ENCODE results near the gene ERICH2.

ERICH2 gene

GRCh38 chr2:170737821-170738220 lies 32.4 kb upstream of the ERICH2 start:
- H3K4me3 ChIP-seq (ENCODE audit: low read depth, low read length) = no peak overlapping the region
- no peaks in the 10 kb centered on the region for H3K4me1 ChIP-seq (ENCODE audit: control insufficient read depth, insufficient read depth, low read length)
- ChIA-PET CTCF (interaction anchor here (0.9 to 1.3 kb wide), 2 partner anchors 15 to 328 kb away, joined by 3 to 4 read pairs; no protein-coding TSS in a partner anchor), POLR2A (no interaction called here)
- no peak overlapping the region for H3K27ac ChIP-seq (ENCODE audit: extremely low read depth, low read depth, low read length)
- H3K36me3 ChIP-seq (ENCODE audit: control insufficient read depth in 2 of 2, insufficient read depth in 1 of 2, low read length in 2 of 2) = no peaks in the 10 kb centered on the region
- H3K9me3 ChIP-seq (ENCODE audit: control insufficient read depth, insufficient read depth, low read depth, low read length) = no peaks in the 10 kb centered on the region
- TF ChIP-seq ZNF18 (tag by site-specific recombination; IDR thresholded peaks at IDR 0.05) = no peak
- no peak for TF ChIP-seq ZNF596 (tag by site-specific recombination; IDR thresholded peaks at IDR 0.05)
- no peak for TF ChIP-seq PRDM4 (tag by site-specific recombination; IDR thresholded peaks at IDR 0.05)
- TF ChIP-seq ZNF670 (tag by site-specific recombination; IDR thresholded peaks at IDR 0.05; ENCODE audit: low read depth) = no peak
- TF ChIP-seq KLF16 (tag by site-specific recombination; IDR thresholded peaks at IDR 0.05) = no peak
- TF ChIP-seq KLF17 (tag by site-specific recombination; IDR thresholded peaks at IDR 0.05) = no peak
- no peak for TF ChIP-seq ELK4 (IDR thresholded peaks at IDR 0.05; ENCODE audit: borderline replicate concordance, low read depth, low read length)
- TF ChIP-seq ZNF146 (tag by site-specific recombination; IDR thresholded peaks at IDR 0.05) = no peak
- no peak for TF ChIP-seq SETDB1 (IDR thresholded peaks at IDR 0.05; ENCODE audit: insufficient read length, low read length)
- no peak for TF ChIP-seq ZNF843 (tag by site-specific recombination; IDR thresholded peaks at IDR 0.05)
- TF ChIP-seq ZNF654 (tag by site-specific recombination; IDR thresholded peaks at IDR 0.05; ENCODE audit: low read depth) = no peak
- no peak for TF ChIP-seq ZBTB7A (tag by site-specific recombination; IDR thresholded peaks at IDR 0.05; ENCODE audit: low read depth)
- TF ChIP-seq ZNF664 (tag by site-specific recombination; IDR thresholded peaks at IDR 0.05) = no peak
- no peak for TF ChIP-seq ZNF174 (tag by site-specific recombination; IDR thresholded peaks at IDR 0.05)
- TF ChIP-seq ZNF280D (tag by site-specific recombination; IDR thresholded peaks at IDR 0.05) = no peak
- TF ChIP-seq ZNF2 (tag by site-specific recombination; IDR thresholded peaks at IDR 0.05) = no peak
- TF ChIP-seq ZNF692 (tag by site-specific recombination; IDR thresholded peaks at IDR 0.05) = no peak

Data from HEK293 (cell line).